Measurements from ENCODE around the gene PALM2AKAP2.

The PALM2AKAP2 gene

GRCh38 chr9:109779711-109780452 is at the start of gene PALM2AKAP2:
Gene PALM2AKAP2 (plus strand): TSS chr9:109780198. CDS start chr9:109780489, 291 bp downstream.
- peak; percentile 58 for DNase-seq

- peak; percentile 70 for DNase-seq
Measured at GRCh38 chr9:109730228-109730627, 49.8 kb upstream of the PALM2AKAP2 start.

GRCh38 chr9:109733690-109734089 is 46.3 kb upstream of the PALM2AKAP2 start:
- DNase-seq = no peak

GRCh38 chr9:109734814-109735213 is 45.2 kb upstream of the PALM2AKAP2 start:
- DNase-seq = no peak

- DNase-seq = no peak
Measured at GRCh38 chr9:109735801-109736200, 44.2 kb upstream of the PALM2AKAP2 start.

GRCh38 chr9:109737295-109737694 is 42.7 kb upstream of the PALM2AKAP2 start:
- DNase-seq = no peak

GRCh38 chr9:109739760-109740159 is 40.2 kb upstream of the PALM2AKAP2 start:
- no peak for DNase-seq

- no peak for DNase-seq
Measured at GRCh38 chr9:109742776-109743348, 37.1 kb upstream of the PALM2AKAP2 start.

- DNase-seq = no peak
Measured at GRCh38 chr9:109743696-109744095, 36.3 kb upstream of the PALM2AKAP2 start.

- DNase-seq = peak; percentile 62
Measured at GRCh38 chr9:109745335-109746283, 34.4 kb upstream of the PALM2AKAP2 start.

- peak; percentile 17 for DNase-seq
Measured at GRCh38 chr9:109751253-109751652, 28.7 kb upstream of the PALM2AKAP2 start.

- DNase-seq = no peak
Measured at GRCh38 chr9:109753308-109753707, 26.7 kb upstream of the PALM2AKAP2 start.

GRCh38 chr9:109755040-109755439 is 25.0 kb upstream of the PALM2AKAP2 start:
- DNase-seq = no peak

GRCh38 chr9:109759589-109759988 is 20.4 kb upstream of the PALM2AKAP2 start:
- no peak for DNase-seq

GRCh38 chr9:109765278-109765677 is 14.7 kb upstream of the PALM2AKAP2 start:
- no peak for DNase-seq

- no peak for DNase-seq
Measured at GRCh38 chr9:109765830-109766229, 14.2 kb upstream of the PALM2AKAP2 start.

- DNase-seq = no peak
Measured at GRCh38 chr9:109766351-109766750, 13.6 kb upstream of the PALM2AKAP2 start.

- no peak for DNase-seq
Measured at GRCh38 chr9:109767404-109767803, 12.6 kb upstream of the PALM2AKAP2 start.

- DNase-seq = no peak
Measured at GRCh38 chr9:109767814-109768213, 12.2 kb upstream of the PALM2AKAP2 start.

- DNase-seq = no peak
Measured at GRCh38 chr9:109769250-109769649, 10.7 kb upstream of the PALM2AKAP2 start.

GRCh38 chr9:109770101-109770500 is 9.9 kb upstream of the PALM2AKAP2 start:
- DNase-seq = no peak

GRCh38 chr9:109771087-109771486 is 8.9 kb upstream of the PALM2AKAP2 start:
- DNase-seq = no peak

- DNase-seq = no peak
Measured at GRCh38 chr9:109771796-109772531, 8.0 kb upstream of the PALM2AKAP2 start.

Data from NCI-H1105 treated with DMSO at 0.1 percent for 48 hours (cell line).